HepG2 (cell line): ENCODE measurements around the gene PTPRD.

Experiments used
- DPF2 ChIP-seq: sonication (generic); formaldehyde crosslinking; IDR thresholded peaks from 2 replicates; pipeline ENCODE4 v1.4.0; 2020; ENCODE audit warnings: mild to moderate bottlenecking, low read depth, missing genetic modification reagents, borderline replicate concordance
- EZH2 ChIP-seq: conservative IDR thresholded peaks from 2 replicates; pipeline ENCODE4 v1.6.1; 2012; ENCODE audit warnings: mild to moderate bottlenecking, low read depth, low read length, moderate library complexity
- NFYB ChIP-seq: sonication (generic); formaldehyde crosslinking; IDR thresholded peaks from 2 replicates; pipeline ENCODE4 v1.4.0; 2020; ENCODE audit warnings: missing genetic modification reagents
- POLR2A ChIP-seq, 2 experiments: IDR thresholded peaks; 2 replicates each; pipeline ENCODE4 v1.6.1; 2011; ENCODE audit warnings: low read depth in 2 of 2, low read length in 2 of 2, mild to moderate bottlenecking in 1 of 2, moderate library complexity in 1 of 2; ENCODE audit not compliant: insufficient read depth in 1 of 2
- SIN3B ChIP-seq: fragments of 150-350 bp; IDR thresholded peaks from 2 replicates; pipeline ENCODE4 v1.6.1; 2014; ENCODE audit warnings: low read length
- U2AF1 ChIP-seq: fragments of 200-400 bp; formaldehyde crosslinking; optimal IDR thresholded peaks from 2 replicates; pipeline ENCODE3; 2017; ENCODE audit warnings: mild to moderate bottlenecking, low read depth, low read length
- ZNF17 ChIP-seq: sonication (generic); formaldehyde crosslinking; IDR thresholded peaks from 2 replicates; pipeline ENCODE4 v1.5.0; 2020; ENCODE audit warnings: mild to moderate bottlenecking, missing genetic modification reagents
- TF ChIP-seq, protein P1 (sequence below): sonication (generic); formaldehyde crosslinking; IDR thresholded peaks from 2 replicates; pipeline ENCODE4 v1.5.0; 2020; ENCODE audit warnings: mild to moderate bottlenecking, missing genetic modification reagents, moderate library complexity
- TF ChIP-seq, protein P2 (sequence below): sonication (generic); formaldehyde crosslinking; IDR thresholded peaks from 2 replicates; pipeline ENCODE4 v1.5.0; 2020; ENCODE audit warnings: missing genetic modification reagents, mild to moderate bottlenecking, borderline replicate concordance

DNA sequence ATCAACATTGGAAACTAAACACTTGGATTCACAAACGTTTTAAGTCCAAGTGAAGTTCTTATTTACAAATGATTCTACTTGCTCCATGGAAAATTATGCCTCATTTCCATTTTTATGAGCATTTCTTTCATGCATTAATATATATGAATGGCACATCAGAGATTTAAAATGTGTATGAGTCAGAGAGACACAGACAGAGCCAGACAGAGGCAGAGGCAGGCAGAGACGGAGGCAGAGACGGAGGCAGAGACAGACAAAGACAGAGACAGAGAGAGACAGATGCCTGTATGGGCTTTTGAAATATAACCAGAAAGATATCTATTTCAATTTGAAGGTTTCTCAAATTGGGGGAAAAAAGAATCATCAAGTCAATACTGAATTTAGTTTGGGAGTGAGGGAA is 649.0 kb downstream of the PTPRD start:
- TF ChIP-seq POLR2A (IDR thresholded peaks at IDR 0.05; ENCODE audit: insufficient read depth in 1 of 2, low read depth in 2 of 2, low read length in 2 of 2) (no peak), DPF2 (no peak), U2AF1 (no peak), ZNF17 (CRISPR knock-in tag) (no peak), NFYB (CRISPR knock-in tag) (no peak), SIN3B (no peak), EZH2 (no peak)
- TF ChIP-seq, protein P1, sequence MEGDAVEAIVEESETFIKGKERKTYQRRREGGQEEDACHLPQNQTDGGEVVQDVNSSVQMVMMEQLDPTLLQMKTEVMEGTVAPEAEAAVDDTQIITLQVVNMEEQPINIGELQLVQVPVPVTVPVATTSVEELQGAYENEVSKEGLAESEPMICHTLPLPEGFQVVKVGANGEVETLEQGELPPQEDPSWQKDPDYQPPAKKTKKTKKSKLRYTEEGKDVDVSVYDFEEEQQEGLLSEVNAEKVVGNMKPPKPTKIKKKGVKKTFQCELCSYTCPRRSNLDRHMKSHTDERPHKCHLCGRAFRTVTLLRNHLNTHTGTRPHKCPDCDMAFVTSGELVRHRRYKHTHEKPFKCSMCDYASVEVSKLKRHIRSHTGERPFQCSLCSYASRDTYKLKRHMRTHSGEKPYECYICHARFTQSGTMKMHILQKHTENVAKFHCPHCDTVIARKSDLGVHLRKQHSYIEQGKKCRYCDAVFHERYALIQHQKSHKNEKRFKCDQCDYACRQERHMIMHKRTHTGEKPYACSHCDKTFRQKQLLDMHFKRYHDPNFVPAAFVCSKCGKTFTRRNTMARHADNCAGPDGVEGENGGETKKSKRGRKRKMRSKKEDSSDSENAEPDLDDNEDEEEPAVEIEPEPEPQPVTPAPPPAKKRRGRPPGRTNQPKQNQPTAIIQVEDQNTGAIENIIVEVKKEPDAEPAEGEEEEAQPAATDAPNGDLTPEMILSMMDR, result no peak
- TF ChIP-seq, protein P2, sequence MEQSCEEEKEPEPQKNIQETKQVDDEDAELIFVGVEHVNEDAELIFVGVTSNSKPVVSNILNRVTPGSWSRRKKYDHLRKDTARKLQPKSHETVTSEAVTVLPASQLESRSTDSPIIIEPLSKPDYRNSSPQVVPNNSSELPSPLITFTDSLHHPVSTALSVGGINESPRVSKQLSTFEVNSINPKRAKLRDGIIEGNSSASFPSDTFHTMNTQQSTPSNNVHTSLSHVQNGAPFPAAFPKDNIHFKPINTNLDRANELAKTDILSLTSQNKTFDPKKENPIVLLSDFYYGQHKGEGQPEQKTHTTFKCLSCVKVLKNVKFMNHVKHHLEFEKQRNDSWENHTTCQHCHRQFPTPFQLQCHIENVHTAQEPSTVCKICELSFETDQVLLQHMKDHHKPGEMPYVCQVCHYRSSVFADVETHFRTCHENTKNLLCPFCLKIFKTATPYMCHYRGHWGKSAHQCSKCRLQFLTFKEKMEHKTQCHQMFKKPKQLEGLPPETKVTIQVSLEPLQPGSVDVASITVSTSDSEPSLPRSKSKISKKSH (CRISPR knock-in tag), result no peak
